Stimulated activated CD4-positive, alpha-beta T cell treated with anti-CD3 and anti-CD28 coated beads, Interleukin-4, amount 100 ng/mL, for 1 hour (primary cell): Measurements from ENCODE around the gene CD163L1.
A peak's percentile ranks its signal among the peaks of the same experiment; 100 is the strongest.
"Not testable (repeated sequence)": the region's sequence is repeated elsewhere in the genome, so short reads cannot be mapped to it uniquely, and the experiment has no call there.

ENCODE experiments used
- DNase-seq: peaks from one replicate; pipeline ENCODE4 v3.0.0-alpha.2; 2020

The CD163L1 gene

DNA sequence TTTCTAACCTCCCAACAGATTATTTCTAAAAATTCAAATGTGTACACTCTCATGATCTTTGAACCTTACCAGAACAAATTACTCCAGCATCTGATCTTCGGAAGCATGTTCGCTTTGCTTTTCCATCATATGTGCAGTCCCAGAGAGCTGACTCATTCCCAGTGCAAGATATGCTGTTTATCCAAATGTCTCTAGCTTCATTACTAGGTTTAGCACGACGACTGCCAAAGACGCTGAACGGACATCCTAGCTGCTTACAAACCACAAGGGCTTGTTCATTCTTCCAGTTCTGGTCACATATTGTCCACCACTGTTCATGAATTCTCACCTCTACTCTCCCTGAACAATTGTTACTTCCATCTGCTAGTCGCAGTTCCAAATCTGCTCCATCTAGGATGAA is 40.5 kb downstream of the CD163L1 start:
- DNase-seq = no peak

DNA sequence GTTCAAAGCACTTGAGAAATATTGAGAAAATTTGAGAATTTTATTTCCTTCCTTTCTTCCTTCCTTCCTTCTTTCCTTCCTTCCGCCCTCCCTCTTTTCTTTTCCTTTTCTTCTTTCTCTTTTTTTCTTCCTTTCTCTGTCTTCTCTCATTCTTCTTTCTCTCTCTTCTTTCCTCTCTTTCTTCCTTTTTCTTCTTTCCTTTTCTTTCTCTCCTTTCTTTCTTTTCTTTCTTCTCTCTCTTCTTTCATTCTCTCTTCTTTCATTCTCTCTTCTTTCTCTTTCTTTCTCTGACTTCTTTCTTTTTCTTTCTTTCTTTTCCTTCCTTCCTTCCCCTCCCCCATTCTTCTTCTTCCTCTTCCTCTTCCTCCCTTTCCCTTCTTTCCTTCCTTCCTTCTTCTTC is 44.9 kb downstream of the CD163L1 start:
- no peak for DNase-seq

DNA sequence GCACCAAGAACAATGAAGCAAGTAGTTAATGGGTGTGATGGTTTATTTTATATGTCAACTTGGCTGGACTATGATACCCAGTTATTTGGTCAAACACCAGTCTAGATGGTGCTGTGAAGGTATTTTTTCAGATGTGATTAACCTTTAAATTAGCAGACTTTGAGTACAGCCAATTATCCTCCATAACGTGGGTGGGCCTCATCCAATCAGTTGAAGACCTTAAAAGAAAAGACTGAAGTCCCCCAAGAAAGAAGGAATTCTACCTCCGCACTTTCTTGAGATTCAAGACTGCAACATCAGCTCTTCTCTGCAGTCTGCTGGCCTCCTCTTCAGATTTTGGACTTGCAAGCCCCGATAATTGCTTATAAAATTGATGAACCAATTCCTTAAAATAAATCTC is 47.5 kb downstream of the CD163L1 start:
- no peak for DNase-seq

DNA sequence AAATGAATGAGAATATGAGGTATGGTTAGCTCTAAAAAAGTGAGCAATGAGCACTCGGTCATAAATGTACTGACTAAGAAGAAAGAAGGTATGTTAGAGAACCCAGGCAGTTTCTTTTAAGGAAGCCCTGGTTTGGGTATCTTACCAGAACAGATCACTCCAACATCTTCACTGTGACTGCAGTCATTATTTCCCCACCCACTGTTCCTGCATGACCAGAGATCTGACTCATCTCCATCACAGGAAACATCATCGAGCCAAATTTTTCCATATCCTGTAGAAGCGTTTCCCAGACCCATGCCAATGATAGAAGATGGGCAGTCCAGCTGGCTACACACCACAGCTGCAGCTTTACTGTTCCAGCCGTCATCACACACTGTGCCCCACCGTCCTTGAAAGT is 48.0 kb downstream of the CD163L1 start:
- DNase-seq = no peak

DNA sequence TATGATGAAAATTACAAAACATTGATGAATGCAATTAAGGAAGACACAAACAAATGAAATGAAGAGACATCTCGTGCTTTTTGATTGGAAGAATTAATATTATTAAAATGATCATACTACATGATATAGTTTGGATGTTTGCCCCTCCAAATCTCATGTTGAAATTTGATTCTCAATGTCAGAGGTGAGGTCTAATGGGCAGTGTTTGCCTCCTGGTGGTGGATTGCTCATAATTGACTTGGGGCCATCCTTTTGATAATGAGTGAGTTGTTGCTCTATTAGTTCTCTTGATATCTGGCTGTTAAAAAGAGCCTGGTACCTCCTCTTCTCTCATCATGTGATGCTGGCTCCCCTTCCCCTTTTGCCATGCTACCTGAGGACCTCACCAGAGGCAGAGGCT is 56.7 kb downstream of the CD163L1 start:
- DNase-seq = no peak

DNA sequence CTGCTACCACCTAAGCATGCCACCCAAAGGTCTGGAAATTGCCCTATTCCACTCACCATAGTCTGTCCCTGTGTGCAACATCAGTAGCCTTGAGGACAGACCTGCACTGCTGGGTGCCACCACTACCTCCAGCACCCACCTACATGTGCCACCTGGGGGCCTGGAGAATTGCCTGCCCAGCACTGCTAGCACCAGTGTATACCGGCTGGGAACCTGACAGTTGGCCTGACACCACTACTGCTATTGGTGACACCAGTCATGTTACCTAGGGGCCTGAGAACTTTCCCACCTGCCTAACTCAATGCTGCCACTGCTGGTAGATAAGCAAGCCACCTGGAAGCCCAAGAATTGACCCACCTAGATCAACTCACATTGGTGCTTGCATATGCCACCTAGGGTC is 60.8 kb downstream of the CD163L1 start:
- no peak for DNase-seq

DNA sequence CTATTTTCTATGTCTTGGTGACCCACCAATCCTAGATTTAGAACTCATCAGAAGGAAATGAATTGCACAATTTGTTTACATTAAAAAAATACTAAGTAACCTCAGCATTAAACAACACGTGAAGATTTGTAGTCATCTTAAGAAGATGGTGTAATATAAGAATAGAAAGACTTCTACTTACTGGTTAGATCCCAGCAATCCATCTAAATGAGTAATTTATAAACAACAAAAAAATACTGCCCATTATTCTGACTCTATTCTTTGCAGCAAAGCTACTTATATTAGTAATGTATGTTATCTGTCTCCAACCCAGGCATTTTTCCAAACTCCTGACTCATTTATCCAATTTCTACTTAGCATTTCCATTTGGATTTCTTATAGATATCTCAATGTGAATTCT is 67.8 kb downstream of the CD163L1 start:
- DNase-seq = no peak

DNA sequence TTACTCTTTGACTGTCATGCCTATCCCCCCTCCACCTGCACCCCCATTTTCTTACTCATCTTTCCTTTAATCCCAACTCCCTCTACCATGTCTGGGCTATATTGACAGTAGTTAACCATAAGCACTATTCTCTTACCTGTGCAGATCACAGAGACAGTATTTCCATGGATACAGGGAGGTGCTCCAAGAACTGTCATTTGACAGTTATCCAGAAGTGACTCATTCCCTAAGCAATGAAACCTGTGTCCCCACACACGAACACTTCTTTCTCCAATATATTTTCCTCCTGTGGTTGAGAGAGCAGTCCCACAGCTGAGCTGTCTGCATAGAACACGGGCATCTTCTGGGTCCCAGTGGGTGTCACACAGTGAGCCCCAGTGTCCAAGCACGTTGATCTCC is 68.8 kb downstream of the CD163L1 start:
- no peak for DNase-seq

DNA sequence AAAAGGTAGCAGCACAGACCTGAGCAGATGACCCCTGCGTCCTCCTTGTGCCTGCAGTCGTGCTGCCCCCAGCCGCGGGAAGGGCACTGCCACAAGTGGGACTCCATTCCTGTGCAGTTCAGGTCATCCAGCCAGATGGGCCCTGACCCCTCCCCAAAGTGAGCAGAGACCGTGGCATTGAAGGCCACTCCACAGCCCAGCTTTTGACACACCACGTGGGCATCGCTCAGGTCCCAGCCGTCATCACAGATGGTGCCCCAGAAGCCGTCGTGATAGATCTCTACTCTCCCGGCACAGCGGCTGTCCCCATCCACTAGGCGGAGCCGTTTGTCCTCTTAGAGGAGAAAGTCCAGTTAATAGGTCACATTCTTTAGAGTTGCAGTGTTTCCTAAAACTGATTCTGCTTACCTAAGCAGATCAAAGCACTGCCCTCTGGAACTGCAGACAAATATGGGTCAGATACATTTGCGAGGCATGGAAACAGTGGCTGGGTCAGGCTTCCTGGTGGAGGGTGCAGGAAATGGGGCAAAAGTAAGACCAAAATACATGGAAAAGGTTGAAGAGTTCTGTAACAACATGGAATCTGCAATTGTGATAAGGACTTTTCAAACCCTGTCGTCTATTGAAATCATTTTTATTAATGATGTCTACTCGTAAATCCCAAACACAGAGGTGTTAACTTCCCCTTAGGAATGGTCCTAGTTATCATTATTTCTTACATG is 69.4 kb downstream of the CD163L1 start:
- peak; percentile 4 for DNase-seq

DNA sequence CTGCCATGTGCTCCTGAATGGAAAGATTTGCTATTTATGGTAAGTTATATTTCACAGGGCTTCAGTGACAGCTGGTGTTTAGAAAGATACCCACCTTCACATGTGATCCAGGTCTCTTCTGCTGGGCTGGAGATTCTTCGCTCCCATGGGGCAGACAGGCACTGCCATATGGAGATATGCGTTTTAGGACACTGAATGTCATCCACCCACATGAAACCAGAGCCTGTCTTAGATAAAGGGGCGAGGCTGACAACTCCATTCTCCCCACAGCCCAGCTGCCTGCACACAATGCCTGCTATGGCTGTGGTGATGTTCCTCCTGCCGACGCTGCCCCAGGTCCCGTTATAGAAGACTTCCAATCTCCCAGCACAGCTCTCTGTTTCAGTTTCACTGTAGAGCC is 70.7 kb downstream of the CD163L1 start:
- no peak for DNase-seq

DNA sequence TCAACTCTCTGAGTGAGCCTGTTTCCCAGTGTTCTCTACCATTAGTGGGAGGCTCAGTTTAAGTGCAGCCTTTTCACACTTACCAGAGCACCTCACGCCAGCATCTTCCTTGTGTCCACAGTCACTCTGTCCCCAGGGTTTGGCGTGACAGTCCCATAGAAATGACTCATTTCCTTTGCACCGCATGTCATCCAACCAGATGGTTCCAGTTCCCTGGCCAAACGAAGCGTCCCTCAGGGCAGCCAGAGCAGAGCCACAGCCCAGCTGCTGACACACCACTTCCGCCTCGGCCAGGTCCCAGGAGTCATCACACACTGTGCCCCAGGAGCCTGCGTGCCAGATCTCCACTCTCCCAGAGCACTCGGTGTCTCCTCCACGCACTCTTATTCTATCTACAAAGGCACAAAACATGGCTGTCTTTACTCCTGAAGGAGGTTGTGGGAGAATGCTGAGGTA is 74.7 kb downstream of the CD163L1 start:
- no peak for DNase-seq

DNA sequence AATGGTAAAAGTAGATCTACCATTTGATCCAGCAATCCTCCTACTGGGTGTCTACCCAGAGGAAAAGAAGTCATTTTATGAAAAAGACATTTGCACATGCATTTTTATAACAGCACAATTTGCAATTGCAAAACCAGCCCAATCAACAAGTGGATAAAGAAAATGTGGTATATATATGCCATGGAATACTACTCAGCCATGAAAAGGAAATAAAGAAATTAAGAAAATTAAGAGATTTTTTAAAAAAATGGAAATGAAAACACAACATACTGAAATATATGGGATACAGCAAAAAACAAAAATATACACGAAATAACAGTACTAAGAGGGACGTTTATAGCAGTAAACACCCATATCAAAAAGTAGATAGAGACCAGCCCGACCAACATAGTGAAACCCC is 81.2 kb downstream of the CD163L1 start:
- no peak for DNase-seq

DNA sequence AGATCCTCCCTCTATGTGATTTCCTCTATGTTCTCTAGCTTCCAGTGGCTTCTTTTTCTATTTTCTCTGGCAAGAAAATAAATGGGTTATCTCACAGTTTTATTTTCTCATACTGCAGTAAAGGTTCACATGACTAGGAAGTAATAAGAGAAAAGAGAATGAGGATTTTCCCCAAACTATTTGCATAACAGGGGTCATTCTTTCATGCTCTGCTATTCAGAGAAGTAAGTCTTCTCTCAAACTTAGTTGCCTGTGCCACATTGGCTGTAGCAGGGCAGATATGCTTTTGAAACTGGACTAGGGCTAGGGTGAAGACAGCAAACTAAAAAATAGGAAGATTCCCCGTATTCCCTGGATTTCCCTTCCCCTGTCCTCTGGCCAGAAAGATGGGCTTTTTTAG is 82.7 kb downstream of the CD163L1 start:
- no peak for DNase-seq

DNA sequence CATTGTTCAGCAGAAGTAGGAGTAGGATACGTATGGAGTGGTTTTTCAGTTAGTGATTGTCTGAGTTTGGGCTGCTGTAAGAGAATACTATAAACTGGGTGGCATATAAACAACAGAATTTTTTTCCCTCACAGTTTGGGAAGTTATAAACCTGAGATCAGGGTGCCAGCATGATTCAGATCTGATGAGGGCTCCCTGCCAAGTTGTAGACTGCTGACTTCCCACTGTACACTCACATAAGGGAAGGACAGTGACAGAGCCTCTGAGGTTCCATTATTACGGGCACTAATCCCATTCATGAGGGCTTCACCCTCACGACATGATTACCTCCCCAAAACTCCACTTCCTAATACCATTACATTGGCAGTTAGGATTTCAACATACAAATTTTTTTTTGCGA is 89.4 kb downstream of the CD163L1 start:
- DNase-seq = no peak

DNA sequence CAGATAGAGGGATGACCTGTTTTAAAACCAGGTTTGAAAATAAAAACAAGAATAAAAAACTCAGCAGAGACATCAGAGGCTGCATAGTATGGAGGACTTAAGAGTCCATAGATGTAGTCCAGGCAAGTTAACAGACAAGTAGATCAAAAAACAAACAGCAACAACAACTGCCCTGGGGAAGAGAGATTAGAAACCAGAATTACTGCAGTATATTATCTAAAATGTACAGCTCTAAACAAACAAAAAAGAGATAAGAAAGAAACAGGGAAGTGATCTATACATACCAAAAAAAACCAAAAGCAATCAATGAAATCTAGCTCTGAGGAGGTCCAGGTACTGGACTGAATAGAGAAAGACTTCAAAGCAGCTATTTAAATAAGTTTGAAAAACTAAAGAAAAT is 91.3 kb downstream of the CD163L1 start:
- DNase-seq = no peak

DNA sequence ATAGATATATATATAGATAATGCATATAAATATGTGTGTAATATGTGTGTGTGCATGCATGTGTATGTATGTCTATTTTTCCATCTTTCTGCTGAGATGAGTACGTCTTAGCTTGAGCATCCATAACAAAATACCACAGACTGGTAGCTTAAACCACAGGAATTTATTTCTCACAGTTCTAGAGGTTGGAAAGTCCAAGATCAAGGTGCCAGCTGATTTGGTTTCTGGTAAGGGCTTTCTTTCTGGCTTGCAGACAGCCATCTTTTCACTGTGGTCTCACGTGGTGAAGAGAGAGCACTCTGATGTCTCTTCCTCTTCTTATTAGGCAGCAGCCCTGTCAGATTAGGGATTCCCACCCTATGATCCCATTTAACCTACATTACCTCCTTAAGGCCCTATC is 92.8 kb downstream of the CD163L1 start:
- no peak for DNase-seq

DNA sequence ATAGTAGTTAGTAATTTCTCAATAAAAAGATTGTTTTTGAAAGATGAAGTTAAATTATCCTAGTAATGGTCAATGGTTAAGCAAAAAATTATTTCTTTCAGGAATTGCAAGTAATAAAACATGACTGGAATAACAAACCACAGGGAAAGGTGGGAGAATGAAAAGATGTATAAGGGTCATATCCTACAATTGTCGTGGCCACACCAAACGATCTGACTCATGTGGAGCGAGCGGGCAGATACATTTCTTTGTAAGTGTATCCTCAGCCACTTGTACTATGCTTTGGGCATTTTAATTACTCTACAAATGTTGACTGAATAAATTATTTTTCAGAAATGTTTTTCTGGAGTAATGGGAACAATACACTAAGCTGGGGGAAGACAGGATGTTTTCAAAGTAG is 94.5 kb downstream of the CD163L1 start:
- no peak for DNase-seq

DNA sequence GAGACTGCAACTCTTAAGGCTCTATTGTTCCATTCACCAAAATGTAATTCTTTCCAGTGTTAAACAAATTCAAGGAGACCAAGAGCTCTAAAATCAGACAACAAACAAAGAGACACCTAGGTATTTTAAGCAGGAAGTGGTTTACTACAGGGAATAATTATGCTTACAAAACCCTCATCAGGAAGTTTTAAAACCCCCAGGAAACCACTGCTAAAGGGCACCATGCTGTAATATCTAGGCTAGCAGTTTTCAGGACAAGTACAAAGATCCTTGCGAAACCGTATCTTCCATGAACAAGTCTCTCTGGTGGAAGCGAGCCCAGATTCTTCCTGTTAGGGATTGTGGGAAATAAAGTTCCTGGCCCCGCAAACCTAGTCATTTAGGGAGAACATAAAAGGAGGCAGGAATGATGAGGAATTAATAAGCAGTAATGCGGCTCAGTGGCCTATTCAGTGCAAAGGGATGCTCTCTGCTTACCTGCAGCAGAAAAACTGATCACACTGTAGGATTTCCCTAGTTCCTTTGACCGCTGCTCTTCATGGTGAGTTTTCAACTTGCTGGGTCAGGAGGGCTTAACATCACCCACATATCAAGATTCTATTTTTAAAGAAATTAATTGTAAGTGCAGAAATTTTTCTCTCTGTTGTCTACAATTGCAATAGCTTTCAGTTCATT is 97.3 kb downstream of the CD163L1 start:
- no peak for DNase-seq

DNA sequence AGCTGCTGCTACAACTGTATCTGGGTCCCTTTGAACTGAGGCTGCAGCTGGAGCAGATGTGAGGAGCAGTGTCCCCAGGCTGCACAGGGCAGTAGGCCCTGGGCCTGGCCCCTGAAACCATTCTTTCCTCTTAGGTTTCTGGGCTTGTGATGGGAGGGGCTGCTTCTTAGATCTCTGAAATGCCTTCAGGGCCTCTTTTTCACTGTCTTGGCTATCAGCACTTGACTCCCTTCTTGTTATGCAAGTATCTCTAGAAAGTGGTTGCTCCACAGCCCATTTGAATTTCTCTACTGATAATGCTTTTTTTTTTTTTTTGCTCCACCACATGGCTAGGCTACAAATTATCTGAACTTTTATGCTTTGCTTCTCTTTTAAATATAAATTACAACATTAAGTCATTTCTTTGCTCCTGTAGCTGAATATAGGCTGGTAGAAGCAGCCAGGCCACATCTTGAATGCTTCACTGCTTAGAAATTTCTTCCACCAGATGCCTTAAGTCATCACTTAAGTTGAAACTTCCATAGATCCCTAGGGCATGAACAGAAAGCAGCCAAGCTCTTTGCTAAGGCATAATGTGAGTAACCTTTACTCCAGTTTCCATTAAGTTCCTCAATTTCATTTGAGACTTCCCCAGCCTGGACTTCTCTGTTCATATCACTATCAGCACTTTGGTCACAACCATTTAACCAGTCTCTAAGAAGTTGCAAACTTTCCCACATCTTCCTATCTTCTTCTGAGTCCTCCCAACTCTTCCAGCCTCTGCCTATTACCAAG is 98.9 kb downstream of the CD163L1 start:
- DNase-seq = no peak

DNA sequence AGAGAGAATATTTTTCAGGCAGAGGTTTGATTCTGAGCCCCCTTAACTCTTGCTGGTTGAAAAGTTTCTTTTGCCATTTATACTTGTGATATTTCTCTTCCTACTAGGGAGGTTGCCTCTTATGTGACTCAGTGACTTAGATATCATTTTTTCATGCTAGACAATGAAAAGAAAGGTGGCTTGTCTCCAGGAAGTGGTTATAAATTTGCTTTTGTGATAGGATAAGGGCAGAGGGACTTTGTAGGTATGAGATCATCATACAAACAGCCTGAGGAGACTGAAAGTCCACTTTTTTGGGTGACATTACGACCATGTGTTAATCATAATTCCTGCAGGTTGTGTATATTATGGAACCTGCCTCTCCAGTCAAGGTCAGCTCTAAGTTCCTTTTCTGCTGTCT is 104.3 kb downstream of the CD163L1 start:
- DNase-seq = no peak

DNA sequence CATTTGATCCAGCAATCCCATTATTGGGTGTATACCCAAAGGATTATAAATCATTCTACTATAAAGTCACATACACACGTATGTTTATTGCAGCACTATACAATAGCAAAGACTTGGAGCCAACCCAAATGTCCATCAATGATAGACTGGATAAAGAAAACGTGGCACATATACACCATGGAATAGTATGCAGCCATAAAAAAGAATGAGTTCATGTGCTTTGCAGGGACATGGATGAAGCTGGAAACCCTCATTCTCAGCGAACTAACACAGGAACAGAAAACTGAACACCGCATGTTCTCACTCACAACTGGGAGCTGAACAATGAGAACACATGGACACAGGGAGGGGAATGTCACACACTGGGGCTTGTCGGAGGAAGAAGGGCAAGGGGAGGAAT is 106.2 kb downstream of the CD163L1 start:
- not testable (repeated sequence) for DNase-seq

DNA sequence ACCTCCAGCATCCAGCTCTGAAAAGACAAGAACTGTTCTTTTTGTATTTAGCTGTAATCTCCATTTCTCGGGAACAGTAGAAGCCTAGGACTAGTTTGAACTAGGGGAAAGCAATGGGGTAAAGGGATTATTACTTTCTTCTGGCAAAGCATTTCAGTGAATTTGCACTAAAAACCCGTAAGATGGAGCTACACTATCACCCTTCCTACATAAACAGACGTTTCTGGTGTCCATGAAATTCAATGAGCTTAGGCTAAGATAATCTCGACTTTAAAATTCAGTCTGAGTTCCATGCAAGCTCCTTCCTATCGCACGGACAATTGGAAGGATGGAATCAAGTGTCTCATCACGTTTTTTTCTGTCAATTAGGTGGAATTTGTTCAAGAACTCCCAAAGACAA is 116.0 kb downstream of the CD163L1 start:
- no peak for DNase-seq

DNA sequence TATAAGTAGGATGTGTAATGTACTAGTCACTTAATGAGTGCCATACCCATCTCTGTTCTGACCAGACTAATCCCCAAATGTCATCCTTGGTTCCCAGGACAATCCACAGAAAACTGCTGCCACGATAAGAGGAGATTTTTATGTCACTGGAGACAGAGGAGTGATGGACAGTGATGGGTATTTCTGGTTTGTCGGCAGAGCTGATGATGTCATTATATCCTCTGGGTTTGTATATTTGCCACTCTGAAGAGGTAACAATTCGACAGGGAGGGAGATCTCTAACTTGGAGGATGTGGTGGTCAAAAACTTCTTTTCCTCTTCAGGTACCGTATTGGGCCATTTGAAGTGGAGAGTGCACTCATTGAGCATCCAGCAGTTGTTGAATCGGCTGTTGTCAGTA is 119.8 kb downstream of the CD163L1 start:
- DNase-seq = no peak

DNA sequence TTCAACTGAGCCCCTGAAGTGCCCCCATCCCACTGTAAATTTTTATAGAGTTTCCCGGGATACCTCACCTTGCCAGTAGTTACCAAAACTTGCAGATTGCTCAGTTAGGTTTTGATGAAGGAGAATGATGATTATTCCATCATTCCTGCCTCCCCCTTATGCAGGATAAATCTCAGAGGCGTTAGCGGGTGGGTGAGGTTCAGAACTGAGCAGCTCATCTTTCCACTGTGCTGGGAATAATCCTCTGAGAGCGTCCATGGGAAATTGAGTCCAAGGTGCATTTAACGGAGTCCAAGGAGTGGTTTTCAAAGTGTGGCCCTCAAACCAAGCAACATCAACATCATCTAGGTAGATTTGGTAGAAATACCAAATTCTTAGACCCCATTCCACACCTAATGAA is 121.4 kb downstream of the CD163L1 start:
- no peak for DNase-seq
